NCI-H2196 (cell line): ENCODE results near the gene C10orf67.

Source experiments
- DNase-seq: peaks from one replicate; lab custom pipeline; 2025; ENCODE audit not compliant: unreplicated experiment; lab: John Stamatoyannopoulos, UW

The C10orf67 gene

DNA sequence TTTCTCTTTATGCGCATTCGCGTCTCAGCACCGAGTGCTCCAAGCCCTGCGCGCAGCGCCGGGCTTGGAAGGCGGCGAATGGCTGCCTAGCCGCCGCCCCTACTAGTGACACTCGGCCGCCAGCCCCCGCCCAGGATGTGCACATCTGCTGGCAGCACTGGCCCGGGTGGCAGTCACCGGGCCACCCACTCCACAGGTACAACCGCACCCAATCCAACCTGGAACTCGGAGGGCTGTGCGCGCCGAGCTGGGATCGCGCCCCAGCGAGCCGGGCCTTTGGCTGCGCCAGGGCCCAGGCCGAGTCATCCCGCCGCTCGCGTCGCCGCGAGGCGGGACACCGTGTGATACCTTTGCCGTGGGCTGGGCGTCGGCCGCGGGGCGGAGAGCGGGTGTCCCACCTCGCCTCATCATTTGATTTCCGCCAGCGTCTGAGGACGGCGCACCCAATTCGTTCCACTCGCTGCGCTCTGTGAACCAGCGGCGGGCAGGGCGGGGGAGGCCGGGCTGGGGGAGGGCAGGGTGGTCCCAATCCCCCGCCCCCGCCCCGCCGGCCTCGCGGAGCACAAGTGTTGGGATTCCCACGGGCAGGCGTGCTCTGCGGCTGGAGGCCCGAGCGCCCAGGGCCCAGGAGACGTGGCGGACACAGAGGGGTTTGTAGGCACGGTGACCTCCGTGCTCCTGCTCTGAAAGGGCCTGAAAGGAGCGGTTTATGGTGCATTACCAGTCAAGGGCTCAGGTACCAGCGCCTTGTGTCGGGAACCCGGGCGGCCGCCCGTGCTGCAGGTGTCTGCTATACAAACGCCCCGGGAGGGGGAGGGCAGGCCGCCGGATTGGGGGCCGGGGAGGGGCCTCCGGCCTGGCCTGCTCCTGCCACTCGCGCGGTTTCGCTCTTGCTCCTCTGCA, 170.3 kb downstream of the C10orf67 start:
- no peak for DNase-seq

DNA sequence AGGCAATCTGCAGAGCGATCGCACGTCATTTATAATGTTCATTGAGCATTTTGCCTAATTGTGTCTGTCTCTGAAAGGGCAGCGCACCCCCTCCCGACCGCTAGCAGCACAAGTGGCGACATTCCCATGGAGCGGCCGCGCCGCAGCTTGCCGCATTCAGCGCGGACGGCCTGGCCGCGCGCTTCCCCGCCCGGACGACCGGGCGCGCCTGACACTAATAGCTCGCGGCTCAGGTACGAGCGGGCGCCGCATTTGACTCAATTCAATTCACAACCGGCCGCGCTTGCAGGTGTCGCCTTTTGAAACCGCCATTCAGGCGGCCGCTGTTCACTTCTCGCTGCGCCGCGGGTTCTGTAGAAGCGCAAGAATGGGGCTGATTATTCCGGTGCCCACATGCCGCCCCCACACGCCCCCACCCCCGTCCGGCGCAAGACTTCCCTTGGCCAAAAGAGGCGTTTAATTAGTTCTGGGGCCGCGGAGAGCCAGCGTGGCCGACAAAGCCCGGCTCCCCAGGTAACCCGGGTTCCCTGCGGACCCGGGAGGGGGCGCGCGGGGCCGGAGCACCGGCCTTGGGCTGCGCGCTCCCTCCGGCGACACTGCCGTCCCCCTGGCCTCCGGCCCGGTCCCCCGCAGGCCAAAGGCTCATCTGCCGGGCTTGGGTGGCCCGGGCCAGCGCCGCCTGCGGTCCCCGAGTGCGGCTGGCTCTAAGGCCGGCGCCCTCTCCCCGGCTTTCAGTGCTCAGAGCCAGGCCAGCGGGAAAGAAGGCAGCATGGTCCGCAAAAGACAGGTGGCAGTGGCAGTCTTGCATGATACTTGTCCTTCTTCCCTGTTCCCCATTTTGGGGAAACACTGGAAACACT, 171.2 kb downstream of the C10orf67 start:
- no peak for DNase-seq

DNA sequence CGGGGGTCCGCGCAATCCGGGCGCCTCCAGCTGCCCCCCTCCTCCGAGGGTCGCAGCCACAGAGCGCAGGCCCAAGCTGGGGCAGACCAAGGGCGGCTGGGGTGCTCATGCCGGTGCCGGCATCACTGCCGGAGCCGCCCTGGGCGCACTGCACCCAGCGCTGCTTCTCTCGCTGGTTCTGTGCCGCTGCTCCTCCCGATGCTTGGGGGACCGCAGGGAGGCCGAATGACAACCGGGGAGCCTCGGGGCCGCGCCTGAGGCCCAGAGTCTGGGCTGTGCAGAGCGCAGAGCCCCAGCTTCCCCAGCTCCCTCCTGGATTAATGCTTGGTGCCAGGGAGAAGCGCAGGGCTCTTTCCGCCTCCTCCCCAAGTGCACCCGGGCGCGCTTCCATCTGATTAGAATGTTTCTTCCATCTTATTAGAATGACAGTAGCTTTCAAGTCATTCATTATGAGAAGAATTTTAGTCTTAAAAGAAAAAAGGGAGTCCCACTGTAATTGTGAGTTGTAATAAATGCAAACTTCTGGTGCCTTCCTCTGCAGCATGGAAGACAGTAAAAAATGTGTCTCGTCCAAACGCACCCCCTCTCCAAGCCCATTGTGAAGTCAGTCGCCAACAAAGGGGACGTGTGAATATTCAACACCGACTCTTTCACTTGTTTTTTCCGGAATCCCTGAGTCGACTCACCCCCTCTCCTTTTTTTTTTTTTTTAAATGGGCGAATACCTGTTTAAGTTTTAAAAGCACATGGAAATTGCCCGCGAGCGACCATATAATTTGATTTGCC, 172.0 kb downstream of the C10orf67 start:
- DNase-seq: no peak

DNA sequence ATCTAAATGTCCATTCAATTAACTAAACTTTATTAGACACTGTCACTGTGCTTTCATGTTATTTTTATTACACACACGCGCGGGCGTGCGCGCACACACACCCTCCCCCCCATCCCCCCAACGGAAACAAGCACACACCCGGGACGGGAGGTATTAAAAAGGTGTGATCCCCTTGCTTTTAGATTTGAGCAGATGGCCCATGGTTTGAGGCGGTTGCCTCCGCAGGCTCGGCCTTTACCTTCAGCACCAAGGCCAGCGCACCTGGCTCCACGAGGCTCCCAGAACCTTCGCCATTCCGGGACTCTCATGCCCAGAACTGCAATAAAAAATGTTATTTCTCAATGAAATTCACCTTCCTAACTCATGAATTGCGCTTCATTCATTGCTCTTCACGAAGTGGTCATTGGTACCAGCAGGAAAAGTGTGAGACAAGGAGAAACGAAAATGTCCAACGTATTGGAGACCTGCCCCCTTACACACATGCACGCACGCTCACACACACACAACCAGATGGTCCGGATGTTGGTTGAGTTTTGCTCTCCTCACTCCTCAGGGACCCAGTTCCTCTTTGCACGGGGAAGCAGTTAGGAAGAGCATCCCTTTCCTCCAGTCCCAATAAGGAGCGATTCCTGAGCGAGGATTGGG, 173.2 kb downstream of the C10orf67 start:
- no peak for DNase-seq

DNA sequence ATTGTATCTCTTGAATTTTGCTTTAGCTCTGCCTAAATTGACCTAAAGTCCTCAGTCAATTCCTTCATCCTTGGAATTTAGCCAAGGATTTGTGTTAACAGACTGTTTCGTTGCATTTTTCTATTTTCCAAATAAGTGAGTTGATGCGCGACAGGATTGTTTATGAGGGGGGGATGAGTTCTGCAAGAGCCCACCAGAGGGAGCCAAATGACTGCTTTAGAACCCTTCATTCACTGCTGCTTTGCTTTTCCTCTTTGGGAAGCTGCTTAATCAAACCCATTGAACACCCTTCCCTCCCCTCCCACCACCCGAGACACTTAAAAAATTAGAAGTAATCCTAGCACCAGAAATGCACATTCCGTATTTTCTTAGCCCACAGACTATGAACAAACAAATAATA, 186.2 kb downstream of the C10orf67 start:
- DNase-seq: peak; percentile 39

DNA sequence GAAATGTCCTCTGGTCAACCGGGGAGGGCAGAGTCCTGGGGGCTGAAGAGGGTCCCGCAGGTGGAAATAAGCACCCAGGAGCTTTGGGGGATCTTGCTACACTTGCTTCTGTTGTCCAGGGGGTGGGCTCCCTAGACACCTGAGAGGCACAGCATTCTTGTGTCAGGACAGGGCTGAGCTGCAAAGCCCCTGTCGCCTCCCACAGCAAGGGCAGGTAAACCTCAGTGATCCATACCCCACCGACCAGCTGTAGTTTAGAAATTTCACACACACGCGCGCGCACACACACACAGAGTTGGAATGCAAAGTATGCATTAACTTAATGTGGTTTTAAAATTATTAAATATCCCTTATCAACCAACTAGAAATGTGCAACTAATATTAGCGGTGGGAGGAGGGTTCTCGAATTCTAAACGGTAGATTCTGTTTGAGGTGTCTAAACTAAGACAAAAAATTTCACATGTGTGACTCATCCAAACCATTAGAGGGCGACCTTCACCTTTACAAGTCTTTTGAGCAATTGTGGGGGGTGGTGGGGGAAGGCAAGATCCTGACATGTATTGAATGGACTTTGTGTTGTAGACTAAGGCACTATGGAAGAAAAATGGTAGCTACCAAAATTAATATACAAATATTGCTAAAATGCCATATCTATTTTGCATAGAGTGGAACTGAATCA, 186.8 kb downstream of the C10orf67 start:
- DNase-seq: peak; percentile 27

DNA sequence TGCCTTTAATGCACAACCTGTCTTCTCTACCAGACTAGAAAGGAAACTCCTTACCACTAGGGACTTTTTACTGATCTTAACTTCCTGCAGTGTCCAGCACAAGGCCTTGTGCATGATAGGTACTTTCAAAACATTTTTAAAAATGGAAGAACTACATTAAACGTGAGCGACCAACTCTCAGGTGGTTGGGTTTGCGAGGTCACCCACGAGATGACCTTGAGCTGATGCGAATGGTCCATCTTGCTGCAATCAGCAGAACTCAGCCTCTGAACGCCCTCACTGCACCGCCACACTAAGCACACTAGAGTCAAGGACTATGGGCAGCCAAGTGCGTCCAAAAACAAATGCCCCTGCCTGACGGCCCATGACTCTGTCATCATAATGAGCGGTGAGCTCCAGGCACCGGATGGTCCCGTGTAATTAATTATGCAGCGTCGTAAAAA, 187.3 kb downstream of the C10orf67 start:
- DNase-seq: no peak

DNA sequence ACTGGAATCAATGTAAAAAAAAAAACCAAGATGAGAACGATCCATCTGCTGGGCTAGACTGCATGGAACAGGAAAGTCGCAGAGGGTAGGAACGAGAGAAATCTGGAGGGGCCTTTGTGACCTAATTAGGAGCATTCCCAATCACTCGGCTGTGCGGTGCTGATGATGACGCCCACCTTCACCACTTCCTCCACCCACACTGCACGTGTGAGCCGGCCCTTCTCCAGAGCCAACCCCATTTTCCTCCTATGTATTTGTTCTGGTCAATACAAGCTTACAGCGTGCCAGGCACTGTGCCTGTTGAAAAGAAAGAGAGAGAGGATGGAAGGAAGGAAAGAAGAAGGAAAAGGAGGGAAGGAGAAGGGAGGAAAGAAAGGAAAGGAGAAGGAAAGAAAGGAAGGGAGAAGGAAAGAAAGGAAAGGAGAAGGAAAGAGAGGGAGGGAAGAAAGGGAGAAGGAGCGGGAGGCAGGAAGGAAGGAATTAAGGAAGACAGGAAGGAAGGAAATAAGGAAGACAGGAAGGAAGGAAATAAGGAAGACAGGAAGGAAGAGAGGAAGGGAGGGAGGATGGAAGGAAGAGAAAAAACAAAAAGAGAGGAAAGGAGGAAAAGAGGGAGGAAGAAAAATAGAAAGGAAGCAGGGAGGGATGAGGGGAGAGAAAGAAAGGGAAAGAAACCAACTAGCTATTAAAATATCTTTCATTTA, 188.0 kb downstream of the C10orf67 start:
- no peak for DNase-seq

DNA sequence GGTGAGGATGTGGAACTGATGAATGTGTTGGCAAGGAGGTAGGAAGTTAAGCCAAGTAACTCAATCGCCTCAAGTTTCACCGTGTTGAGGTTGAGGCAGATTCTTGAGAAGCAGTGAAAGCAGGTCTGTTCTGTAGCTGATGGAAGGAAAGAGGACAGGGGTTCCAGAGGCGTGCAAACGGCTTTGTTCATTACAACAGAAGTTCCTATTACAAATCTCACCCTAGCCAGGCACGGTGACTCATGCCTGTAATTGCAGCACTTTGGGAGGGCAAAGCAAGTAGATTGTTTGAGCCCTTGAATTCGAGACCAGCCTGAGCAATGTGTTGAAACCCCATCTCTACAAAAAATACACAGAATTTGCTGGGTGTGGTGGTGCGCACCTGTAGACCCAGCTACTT, 189.4 kb downstream of the C10orf67 start:
- no peak for DNase-seq
